ENCODE results near the gene MRPL54.

The MRPL54 gene

GRCh38 chr19:3775831-3776230, 13.3 kb downstream of the MRPL54 start:
- H3K9me3 ChIP-seq (ENCODE audit: control insufficient read depth in 1 of 2, low read length in 2 of 2): no peaks in the 10 kb centered on the region
- no peak overlapping the region for H3K9ac ChIP-seq (ENCODE audit: low read depth in 1 of 2, low read length in 2 of 2)
- no peak overlapping the region for H3K27ac ChIP-seq (ENCODE audit: low read depth, low read length)
- no peaks in the 10 kb centered on the region for H3K36me3 ChIP-seq (ENCODE audit: control insufficient read depth in 1 of 2, insufficient read depth in 2 of 2, low read length in 2 of 2)
- no peaks in the 10 kb centered on the region for H3K4me1 ChIP-seq (ENCODE audit: control insufficient read depth in 1 of 2, insufficient read depth in 2 of 2, low read length in 2 of 2)
- no peak overlapping the region for H3K4me3 ChIP-seq (ENCODE audit: low read depth in 1 of 2, low read length in 2 of 2)
- no peaks in the 10 kb centered on the region for H3K27me3 ChIP-seq (ENCODE audit: control insufficient read depth in 1 of 2, insufficient read depth in 2 of 2, low read length in 2 of 2)

GRCh38 chr19:3776479-3777040, 14.1 kb downstream of the MRPL54 start:
- Histone ChIP-seq H3K27me3 (ENCODE audit: control insufficient read depth in 1 of 2, insufficient read depth in 2 of 2, low read length in 2 of 2) (no peaks in the 10 kb centered on the region), H3K9ac (ENCODE audit: low read depth in 1 of 2, low read length in 2 of 2) (no peak overlapping the region), H3K27ac (ENCODE audit: low read depth, low read length) (no peak overlapping the region), H3K4me3 (ENCODE audit: low read depth in 1 of 2, low read length in 2 of 2) (no peak overlapping the region), H3K36me3 (ENCODE audit: control insufficient read depth in 1 of 2, insufficient read depth in 2 of 2, low read length in 2 of 2) (no peaks in the 10 kb centered on the region), H3K4me1 (ENCODE audit: control insufficient read depth in 1 of 2, insufficient read depth in 2 of 2, low read length in 2 of 2) (no peaks in the 10 kb centered on the region), H3K9me3 (ENCODE audit: control insufficient read depth in 1 of 2, low read length in 2 of 2) (peaks cover 6 to 7% of the 10 kb centered on the region in 2 donors)

- H3K27me3 ChIP-seq (ENCODE audit: control insufficient read depth in 1 of 2, insufficient read depth in 2 of 2, low read length in 2 of 2): no peaks in the 10 kb centered on the region
These were observed 15.8 kb downstream of the MRPL54 start for GRCh38 chr19:3778104-3778867.

GRCh38 chr19:3778899-3779723, 16.6 kb downstream of the MRPL54 start:
- H3K27me3 ChIP-seq (ENCODE audit: control insufficient read depth in 1 of 2, insufficient read depth in 2 of 2, low read length in 2 of 2): no peaks in the 10 kb centered on the region
- H3K9me3 ChIP-seq (ENCODE audit: control insufficient read depth in 1 of 2, low read length in 2 of 2): peaks cover 16 to 17% of the 10 kb centered on the region in 2 donors
- no peaks in the 10 kb centered on the region for H3K36me3 ChIP-seq (ENCODE audit: control insufficient read depth in 1 of 2, insufficient read depth in 2 of 2, low read length in 2 of 2)
- no peak overlapping the region for H3K4me3 ChIP-seq (ENCODE audit: low read depth in 1 of 2, low read length in 2 of 2)
- no peak overlapping the region for H3K9ac ChIP-seq (ENCODE audit: low read depth in 1 of 2, low read length in 2 of 2)
- H3K4me1 ChIP-seq (ENCODE audit: control insufficient read depth in 1 of 2, insufficient read depth in 2 of 2, low read length in 2 of 2): no peaks in the 10 kb centered on the region
- H3K27ac ChIP-seq (ENCODE audit: low read depth, low read length): no peak overlapping the region

More at GRCh38 chr19:3778104-3778867, 15.8 kb downstream of the MRPL54 start:
- Histone ChIP-seq H3K4me3 (ENCODE audit: low read depth in 1 of 2, low read length in 2 of 2) (no peak overlapping the region), H3K9ac (ENCODE audit: low read depth in 1 of 2, low read length in 2 of 2) (no peak overlapping the region), H3K36me3 (ENCODE audit: control insufficient read depth in 1 of 2, insufficient read depth in 2 of 2, low read length in 2 of 2) (no peaks in the 10 kb centered on the region), H3K4me1 (ENCODE audit: control insufficient read depth in 1 of 2, insufficient read depth in 2 of 2, low read length in 2 of 2) (no peaks in the 10 kb centered on the region), H3K9me3 (ENCODE audit: control insufficient read depth in 1 of 2, low read length in 2 of 2) (peaks cover 16 to 17% of the 10 kb centered on the region in 2 donors), H3K27ac (ENCODE audit: low read depth, low read length) (no peak overlapping the region)

- H3K27me3 ChIP-seq (ENCODE audit: control insufficient read depth in 1 of 2, insufficient read depth in 2 of 2, low read length in 2 of 2): peaks cover 0 to 11% of the 10 kb centered on the region in 2 donors
- H3K9ac ChIP-seq (ENCODE audit: low read depth in 1 of 2, low read length in 2 of 2): no peak overlapping the region
- peaks cover 0 to 4% of the 10 kb centered on the region in 2 donors for H3K4me1 ChIP-seq (ENCODE audit: control insufficient read depth in 1 of 2, insufficient read depth in 2 of 2, low read length in 2 of 2)
- no peak overlapping the region for H3K4me3 ChIP-seq (ENCODE audit: low read depth in 1 of 2, low read length in 2 of 2)
- no peaks in the 10 kb centered on the region for H3K36me3 ChIP-seq (ENCODE audit: control insufficient read depth in 1 of 2, insufficient read depth in 2 of 2, low read length in 2 of 2)
- H3K27ac ChIP-seq (ENCODE audit: low read depth, low read length): no peak overlapping the region
- H3K9me3 ChIP-seq (ENCODE audit: control insufficient read depth in 1 of 2, low read length in 2 of 2): peaks cover 16 to 17% of the 10 kb centered on the region in 2 donors
These were observed 18.4 kb downstream of the MRPL54 start for GRCh38 chr19:3780786-3781304.

- Histone ChIP-seq H3K4me1 (ENCODE audit: control insufficient read depth in 1 of 2, insufficient read depth in 2 of 2, low read length in 2 of 2) (peaks cover 0 to 4% of the 10 kb centered on the region in 2 donors), H3K27ac (ENCODE audit: low read depth, low read length) (no peak overlapping the region), H3K36me3 (ENCODE audit: control insufficient read depth in 1 of 2, insufficient read depth in 2 of 2, low read length in 2 of 2) (no peaks in the 10 kb centered on the region), H3K4me3 (ENCODE audit: low read depth in 1 of 2, low read length in 2 of 2) (no peak overlapping the region), H3K27me3 (ENCODE audit: control insufficient read depth in 1 of 2, insufficient read depth in 2 of 2, low read length in 2 of 2) (peaks cover 0 to 11% of the 10 kb centered on the region in 2 donors), H3K9me3 (ENCODE audit: control insufficient read depth in 1 of 2, low read length in 2 of 2) (peaks cover 16 to 17% of the 10 kb centered on the region in 2 donors), H3K9ac (ENCODE audit: low read depth in 1 of 2, low read length in 2 of 2) (no peak overlapping the region)
These were observed 19.1 kb downstream of the MRPL54 start for GRCh38 chr19:3781603-3782002.

GRCh38 chr19:3782330-3782729, 19.8 kb downstream of the MRPL54 start:
- no peak overlapping the region for H3K4me3 ChIP-seq (ENCODE audit: low read depth in 1 of 2, low read length in 2 of 2)
- peaks cover 0 to 4% of the 10 kb centered on the region in 2 donors for H3K4me1 ChIP-seq (ENCODE audit: control insufficient read depth in 1 of 2, insufficient read depth in 2 of 2, low read length in 2 of 2)
- H3K27me3 ChIP-seq (ENCODE audit: control insufficient read depth in 1 of 2, insufficient read depth in 2 of 2, low read length in 2 of 2): peaks cover 3 to 11% of the 10 kb centered on the region in 2 donors
- no peak overlapping the region for H3K27ac ChIP-seq (ENCODE audit: low read depth, low read length)
- no peak overlapping the region for H3K9ac ChIP-seq (ENCODE audit: low read depth in 1 of 2, low read length in 2 of 2)
- H3K36me3 ChIP-seq (ENCODE audit: control insufficient read depth in 1 of 2, insufficient read depth in 2 of 2, low read length in 2 of 2): no peaks in the 10 kb centered on the region
- peaks cover 16 to 17% of the 10 kb centered on the region in 2 donors for H3K9me3 ChIP-seq (ENCODE audit: control insufficient read depth in 1 of 2, low read length in 2 of 2)

GRCh38 chr19:3782903-3783302, 20.4 kb downstream of the MRPL54 start:
- Histone ChIP-seq H3K9me3 (ENCODE audit: control insufficient read depth in 1 of 2, low read length in 2 of 2) (peaks cover 16 to 17% of the 10 kb centered on the region in 2 donors), H3K27me3 (ENCODE audit: control insufficient read depth in 1 of 2, insufficient read depth in 2 of 2, low read length in 2 of 2) (peaks cover 3 to 11% of the 10 kb centered on the region in 2 donors), H3K4me3 (ENCODE audit: low read depth in 1 of 2, low read length in 2 of 2) (no peak overlapping the region), H3K9ac (ENCODE audit: low read depth in 1 of 2, low read length in 2 of 2) (no peak overlapping the region), H3K27ac (ENCODE audit: low read depth, low read length) (no peak overlapping the region), H3K4me1 (ENCODE audit: control insufficient read depth in 1 of 2, insufficient read depth in 2 of 2, low read length in 2 of 2) (peaks cover 0 to 4% of the 10 kb centered on the region in 2 donors), H3K36me3 (ENCODE audit: control insufficient read depth in 1 of 2, insufficient read depth in 2 of 2, low read length in 2 of 2) (no peaks in the 10 kb centered on the region)

- Histone ChIP-seq H3K36me3 (ENCODE audit: control insufficient read depth in 1 of 2, insufficient read depth in 2 of 2, low read length in 2 of 2) (no peaks in the 10 kb centered on the region), H3K27me3 (ENCODE audit: control insufficient read depth in 1 of 2, insufficient read depth in 2 of 2, low read length in 2 of 2) (peaks cover 3 to 11% of the 10 kb centered on the region in 2 donors), H3K9ac (ENCODE audit: low read depth in 1 of 2, low read length in 2 of 2) (no peak overlapping the region), H3K4me3 (ENCODE audit: low read depth in 1 of 2, low read length in 2 of 2) (no peak overlapping the region), H3K4me1 (ENCODE audit: control insufficient read depth in 1 of 2, insufficient read depth in 2 of 2, low read length in 2 of 2) (peaks cover 0 to 4% of the 10 kb centered on the region in 2 donors), H3K9me3 (ENCODE audit: control insufficient read depth in 1 of 2, low read length in 2 of 2) (peaks cover 16 to 17% of the 10 kb centered on the region in 2 donors), H3K27ac (ENCODE audit: low read depth, low read length) (no peak overlapping the region)
These were observed 21.4 kb downstream of the MRPL54 start for GRCh38 chr19:3783660-3784584.
